DND-41 (cell line): ENCODE data around the gene BMF.
"Not testable (repeated sequence)": the region's sequence is repeated elsewhere in the genome, so short reads cannot be mapped to it uniquely, and the experiment has no call there.

ENCODE experiments used
- EZH2 ChIP-seq: IDR thresholded peaks from 3 replicates; pipeline ENCODE4 v1.6.1; 2012; ENCODE audit warnings: borderline replicate concordance, low read depth, mild to moderate bottlenecking, moderate library complexity, low read length, inconsistent platforms; ENCODE audit not compliant: severe bottlenecking
- TF ChIP-seq, protein P1 (sequence below): IDR thresholded peaks from 2 replicates; pipeline ENCODE4 v1.5.1; 2012; ENCODE audit warnings: borderline replicate concordance, low read length, moderate library complexity, mild to moderate bottlenecking; ENCODE audit not compliant: poor library complexity, severe bottlenecking; ENCODE audit errors: extremely low read depth

DNA sequence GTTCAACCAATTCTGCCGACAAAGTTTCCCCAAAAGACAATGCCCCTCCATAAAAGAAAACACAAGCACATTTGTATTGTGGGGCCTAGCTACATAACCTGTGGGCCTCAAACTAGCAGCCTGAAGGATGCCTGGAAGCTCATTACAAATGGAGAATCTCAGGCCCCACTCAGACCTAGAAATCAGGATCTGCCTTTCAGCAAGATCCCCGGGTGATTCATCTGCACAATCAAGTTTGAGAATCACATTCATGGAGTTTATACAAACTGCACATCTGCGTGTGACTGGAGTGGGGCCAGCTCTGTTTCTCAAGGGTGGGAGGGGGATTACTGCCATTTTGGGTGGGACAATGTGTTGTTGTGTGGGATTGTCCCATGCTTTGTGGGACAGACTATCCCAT, 15.7 kb upstream of the BMF start:
- TF ChIP-seq, protein P1, sequence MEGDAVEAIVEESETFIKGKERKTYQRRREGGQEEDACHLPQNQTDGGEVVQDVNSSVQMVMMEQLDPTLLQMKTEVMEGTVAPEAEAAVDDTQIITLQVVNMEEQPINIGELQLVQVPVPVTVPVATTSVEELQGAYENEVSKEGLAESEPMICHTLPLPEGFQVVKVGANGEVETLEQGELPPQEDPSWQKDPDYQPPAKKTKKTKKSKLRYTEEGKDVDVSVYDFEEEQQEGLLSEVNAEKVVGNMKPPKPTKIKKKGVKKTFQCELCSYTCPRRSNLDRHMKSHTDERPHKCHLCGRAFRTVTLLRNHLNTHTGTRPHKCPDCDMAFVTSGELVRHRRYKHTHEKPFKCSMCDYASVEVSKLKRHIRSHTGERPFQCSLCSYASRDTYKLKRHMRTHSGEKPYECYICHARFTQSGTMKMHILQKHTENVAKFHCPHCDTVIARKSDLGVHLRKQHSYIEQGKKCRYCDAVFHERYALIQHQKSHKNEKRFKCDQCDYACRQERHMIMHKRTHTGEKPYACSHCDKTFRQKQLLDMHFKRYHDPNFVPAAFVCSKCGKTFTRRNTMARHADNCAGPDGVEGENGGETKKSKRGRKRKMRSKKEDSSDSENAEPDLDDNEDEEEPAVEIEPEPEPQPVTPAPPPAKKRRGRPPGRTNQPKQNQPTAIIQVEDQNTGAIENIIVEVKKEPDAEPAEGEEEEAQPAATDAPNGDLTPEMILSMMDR: not testable (repeated sequence)
- TF ChIP-seq EZH2: not testable (repeated sequence)
